K562 treated with DMSO at 1 percent for 24 hours (cell line): ENCODE measurements around the gene HTATSF1. TPM values are rescaled to one million over a fixed set of nuclear protein-coding genes. Genes with fewer than 3 reads are reported as not detected.

Experiments
- total RNA-seq: library from RNA; unstranded; fragments of 300-600 nt; gene quantifications from 2 replicates; pipeline ENCODE4 v1.2.3, GENCODE V29; 2022; ENCODE audit warnings: low read depth; ENCODE audit not compliant: insufficient read depth

HTATSF1 gene, protein sequence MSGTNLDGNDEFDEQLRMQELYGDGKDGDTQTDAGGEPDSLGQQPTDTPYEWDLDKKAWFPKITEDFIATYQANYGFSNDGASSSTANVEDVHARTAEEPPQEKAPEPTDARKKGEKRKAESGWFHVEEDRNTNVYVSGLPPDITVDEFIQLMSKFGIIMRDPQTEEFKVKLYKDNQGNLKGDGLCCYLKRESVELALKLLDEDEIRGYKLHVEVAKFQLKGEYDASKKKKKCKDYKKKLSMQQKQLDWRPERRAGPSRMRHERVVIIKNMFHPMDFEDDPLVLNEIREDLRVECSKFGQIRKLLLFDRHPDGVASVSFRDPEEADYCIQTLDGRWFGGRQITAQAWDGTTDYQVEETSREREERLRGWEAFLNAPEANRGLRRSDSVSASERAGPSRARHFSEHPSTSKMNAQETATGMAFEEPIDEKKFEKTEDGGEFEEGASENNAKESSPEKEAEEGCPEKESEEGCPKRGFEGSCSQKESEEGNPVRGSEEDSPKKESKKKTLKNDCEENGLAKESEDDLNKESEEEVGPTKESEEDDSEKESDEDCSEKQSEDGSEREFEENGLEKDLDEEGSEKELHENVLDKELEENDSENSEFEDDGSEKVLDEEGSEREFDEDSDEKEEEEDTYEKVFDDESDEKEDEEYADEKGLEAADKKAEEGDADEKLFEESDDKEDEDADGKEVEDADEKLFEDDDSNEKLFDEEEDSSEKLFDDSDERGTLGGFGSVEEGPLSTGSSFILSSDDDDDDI
- total RNA-seq: 40.4 and 47.6 TPM in 2 replicates

DNA sequence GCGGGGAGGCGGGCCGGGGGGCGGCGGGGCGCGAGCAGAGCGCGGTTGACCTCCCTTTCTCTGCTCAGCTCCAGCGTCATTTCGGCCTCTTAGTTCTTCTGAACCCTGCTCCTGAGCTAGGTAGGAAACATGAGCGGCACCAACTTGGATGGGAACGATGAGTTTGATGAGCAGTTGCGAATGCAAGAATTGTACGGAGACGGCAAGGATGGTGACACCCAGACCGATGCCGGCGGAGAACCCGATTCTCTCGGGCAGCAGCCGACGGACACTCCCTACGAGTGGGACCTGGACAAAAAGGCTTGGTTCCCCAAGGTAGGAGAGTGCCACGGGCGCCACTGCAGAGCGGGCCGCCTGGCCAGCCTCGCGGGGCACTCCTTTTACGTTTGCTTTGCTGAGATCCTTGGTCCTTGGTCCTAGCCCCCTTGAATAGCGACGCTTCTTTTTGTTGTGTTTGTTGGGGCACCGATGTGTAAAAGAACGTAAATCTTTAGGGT is at the start of gene HTATSF1:
HTATSF1 (plus strand) TSS at position 37 of the 497 bp plus-strand sequence; CDS start at position 130, 93 bp downstream.

DNA sequence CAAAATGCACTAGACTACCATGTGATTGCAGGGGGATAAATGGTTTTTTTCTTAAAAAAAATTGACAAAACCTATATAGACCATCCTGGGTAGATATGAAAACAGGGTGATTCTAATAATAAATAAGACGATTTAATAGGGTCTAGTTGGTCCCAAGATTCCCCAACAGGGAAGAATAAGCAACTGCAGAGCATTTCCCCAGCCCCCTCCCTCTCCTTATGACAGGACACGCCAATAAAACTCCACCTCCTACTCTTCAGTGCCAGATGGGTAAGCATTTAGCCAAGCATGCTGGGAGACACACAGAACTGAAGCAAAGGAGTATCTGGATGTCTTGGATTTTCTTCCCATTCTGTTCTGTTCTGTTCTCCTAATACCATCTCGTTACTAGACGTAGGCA is 9.7 kb upstream of the HTATSF1 start, which contains the start of gene BRS3:
BRS3 (plus strand) TSS at position 301 of the 400 bp plus-strand sequence. CDS start 168 bp downstream, outside the sequence.

DNA sequence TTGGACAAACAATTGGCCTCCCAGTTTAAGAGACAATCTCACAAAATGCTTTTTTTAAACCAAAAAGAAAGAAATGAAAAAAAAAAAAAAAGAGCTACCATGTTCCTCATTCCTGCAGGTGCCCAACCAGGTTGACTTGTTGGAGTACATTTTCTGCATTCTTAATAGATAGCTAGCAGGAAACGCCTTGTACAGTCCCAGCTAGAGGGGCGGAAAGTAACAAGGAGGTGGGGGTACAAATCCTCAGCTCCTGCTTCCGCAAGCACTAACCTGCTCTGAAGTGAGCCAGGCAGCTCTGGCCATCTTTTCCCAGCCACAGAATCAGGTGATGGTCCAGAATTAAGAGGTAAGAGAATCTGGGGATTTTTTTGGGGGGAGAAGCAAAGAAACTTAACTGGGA is 34.6 kb downstream of the HTATSF1 start, which contains the start of gene VGLL1:
VGLL1 (plus strand) TSS at position 265 of the 400 bp plus-strand sequence. CDS start 3,806 bp downstream, outside the sequence.

Other genes with a start within 250 kb of the HTATSF1 start
- gene MAP7D3, start 246.2 kb upstream of the HTATSF1 start, total RNA-seq: 6.9 and 8.7 TPM in 2 replicates
- gene ADGRG4, start 196.6 kb upstream of the HTATSF1 start, total RNA-seq: not detected in 2 replicates
- 0.17 TPM in 1 of 2 replicates, not detected in the other for gene BRS3, start 9.6 kb upstream of the HTATSF1 start, total RNA-seq
- gene VGLL1, start 34.6 kb downstream of the HTATSF1 start, total RNA-seq: not detected in 2 replicates
- not detected in 2 replicates for gene CD40LG, start 150.6 kb downstream of the HTATSF1 start, total RNA-seq